ENCODE measurements around the gene FBLN1. TPM values are rescaled to one million over a fixed set of nuclear protein-coding genes. Genes with fewer than 3 reads are reported as not detected.

FBLN1 gene
- total RNA-seq, 1 donor from 2014 or later, result 238 TPM

DNA sequence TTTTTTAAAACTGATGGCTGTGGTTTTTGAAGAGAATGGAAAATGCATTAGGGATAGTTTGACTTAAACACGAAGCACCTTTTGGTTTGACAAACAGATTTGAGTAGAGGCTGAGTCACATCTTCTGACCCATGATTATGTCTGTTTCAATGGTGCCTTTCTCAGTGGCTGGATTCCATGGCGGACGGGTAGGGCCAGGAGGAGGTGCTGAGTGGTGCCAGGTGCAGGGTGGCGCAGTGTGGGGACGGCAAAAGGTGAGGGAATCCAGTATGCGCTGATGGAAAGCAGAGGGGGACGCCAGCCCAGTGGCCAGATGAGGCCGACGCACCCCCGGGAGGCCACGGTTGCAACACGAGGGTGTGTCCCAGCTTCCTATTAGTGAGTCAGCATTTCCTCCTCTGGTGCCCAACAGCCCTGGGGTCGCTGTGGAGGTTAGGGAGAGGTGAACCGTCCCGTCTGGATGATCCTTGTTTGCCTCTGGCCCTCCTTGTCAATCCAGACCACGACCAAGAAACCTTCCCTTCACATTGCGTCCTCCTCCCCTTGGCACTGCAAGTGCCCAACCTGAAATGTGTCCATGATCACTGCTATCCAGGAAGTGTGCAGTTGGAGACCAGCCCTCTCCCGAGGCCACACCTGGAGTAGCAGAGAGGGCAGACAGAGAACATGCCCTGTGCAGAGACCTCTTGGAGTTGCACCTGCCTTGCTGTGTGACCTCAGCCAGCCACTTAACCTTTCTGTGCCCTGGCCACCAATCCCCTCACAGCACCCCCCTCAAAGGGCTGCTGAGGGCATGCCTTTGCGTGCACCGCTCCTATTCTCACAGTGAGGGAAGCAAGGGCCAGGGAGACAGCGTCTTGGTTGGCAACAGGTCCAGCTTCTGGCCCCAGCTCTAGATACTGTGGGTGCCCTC lies 136.4 kb downstream of the FBLN1 start:
- H3K4me1 Mint-ChIP-seq (ENCODE audit: unreplicated experiment), result no peaks in the 10 kb centered on the region
- H3K36me3 Mint-ChIP-seq (ENCODE audit: low read depth, unreplicated experiment), result no peaks in the 10 kb centered on the region
- DNase-seq (ENCODE audit: low spot score), result no peak
- H3K4me3 Mint-ChIP-seq (ENCODE audit: unreplicated experiment), result no peak overlapping the region
- TF ChIP-seq, protein P1, sequence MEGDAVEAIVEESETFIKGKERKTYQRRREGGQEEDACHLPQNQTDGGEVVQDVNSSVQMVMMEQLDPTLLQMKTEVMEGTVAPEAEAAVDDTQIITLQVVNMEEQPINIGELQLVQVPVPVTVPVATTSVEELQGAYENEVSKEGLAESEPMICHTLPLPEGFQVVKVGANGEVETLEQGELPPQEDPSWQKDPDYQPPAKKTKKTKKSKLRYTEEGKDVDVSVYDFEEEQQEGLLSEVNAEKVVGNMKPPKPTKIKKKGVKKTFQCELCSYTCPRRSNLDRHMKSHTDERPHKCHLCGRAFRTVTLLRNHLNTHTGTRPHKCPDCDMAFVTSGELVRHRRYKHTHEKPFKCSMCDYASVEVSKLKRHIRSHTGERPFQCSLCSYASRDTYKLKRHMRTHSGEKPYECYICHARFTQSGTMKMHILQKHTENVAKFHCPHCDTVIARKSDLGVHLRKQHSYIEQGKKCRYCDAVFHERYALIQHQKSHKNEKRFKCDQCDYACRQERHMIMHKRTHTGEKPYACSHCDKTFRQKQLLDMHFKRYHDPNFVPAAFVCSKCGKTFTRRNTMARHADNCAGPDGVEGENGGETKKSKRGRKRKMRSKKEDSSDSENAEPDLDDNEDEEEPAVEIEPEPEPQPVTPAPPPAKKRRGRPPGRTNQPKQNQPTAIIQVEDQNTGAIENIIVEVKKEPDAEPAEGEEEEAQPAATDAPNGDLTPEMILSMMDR (IDR thresholded peaks at IDR 0.05; ENCODE audit: unreplicated experiment), result no peak
- H3K27me3 Mint-ChIP-seq (ENCODE audit: unreplicated experiment), result peaks cover 5% of the 10 kb centered on the region
- H3K9me3 Mint-ChIP-seq (ENCODE audit: unreplicated experiment), result no peaks in the 10 kb centered on the region
- H3K27ac Mint-ChIP-seq (ENCODE audit: unreplicated experiment), result no peak overlapping the region

DNA sequence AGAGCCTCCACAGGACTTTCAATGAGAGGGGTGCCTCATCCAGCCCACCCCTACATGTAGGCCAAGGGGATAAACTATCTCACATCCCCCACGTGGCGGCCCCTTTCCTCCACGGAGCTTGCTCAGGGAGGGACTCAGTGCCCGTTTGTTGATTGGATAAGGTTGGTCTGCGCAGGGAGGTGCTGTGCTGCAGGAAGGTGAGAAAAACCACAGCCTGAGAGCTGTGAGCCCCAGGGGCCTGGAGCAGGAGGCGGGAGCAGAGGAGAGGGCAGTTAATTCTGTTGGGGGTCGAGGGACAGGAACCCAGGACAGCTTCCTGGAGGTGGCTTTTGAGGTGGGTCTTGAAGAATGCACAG lies 137.0 kb downstream of the FBLN1 start:
- Mint-ChIP-seq H3K9me3 (ENCODE audit: unreplicated experiment) (no peaks in the 10 kb centered on the region), H3K27ac (ENCODE audit: unreplicated experiment) (no peak overlapping the region), H3K27me3 (ENCODE audit: unreplicated experiment) (peaks cover 5% of the 10 kb centered on the region), H3K36me3 (ENCODE audit: low read depth, unreplicated experiment) (no peaks in the 10 kb centered on the region), H3K4me3 (ENCODE audit: unreplicated experiment) (no peak overlapping the region), H3K4me1 (ENCODE audit: unreplicated experiment) (no peaks in the 10 kb centered on the region)
- TF ChIP-seq, protein P1 (IDR thresholded peaks at IDR 0.05; ENCODE audit: unreplicated experiment), result no peak
- DNase-seq (ENCODE audit: low spot score), result no peak

DNA sequence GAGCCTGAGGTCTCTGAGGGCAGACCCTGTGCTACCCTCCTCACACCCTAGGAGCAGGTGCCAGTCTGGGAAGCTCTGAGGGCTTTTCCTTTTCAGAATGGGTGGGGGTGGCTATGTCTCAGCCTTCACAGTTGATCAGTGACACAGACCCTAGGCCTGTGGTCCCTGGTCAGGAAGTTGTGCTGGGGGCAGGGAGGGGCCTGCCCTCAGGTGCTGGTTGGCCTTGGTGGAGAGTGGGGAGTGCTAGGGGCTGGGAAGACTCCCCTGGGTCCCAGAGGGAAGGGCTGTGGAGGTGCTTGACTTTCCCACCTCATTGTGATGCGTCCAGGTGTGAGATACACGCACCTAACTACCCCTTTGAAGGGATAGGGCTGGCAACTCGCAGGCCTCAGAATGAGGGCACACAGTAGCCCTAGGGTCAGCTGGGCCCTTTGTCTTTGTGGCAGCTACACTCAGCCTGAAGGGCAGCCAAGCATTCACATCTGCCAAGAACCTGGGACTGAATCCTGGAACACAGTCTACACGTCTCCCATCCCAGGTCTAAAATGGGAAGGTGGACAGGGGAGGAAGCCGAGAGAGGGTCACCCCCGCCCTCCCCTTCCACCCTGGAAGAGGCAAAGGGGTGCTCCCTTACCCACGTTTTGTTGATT lies 137.7 kb downstream of the FBLN1 start:
- no peaks in the 10 kb centered on the region for H3K4me1 Mint-ChIP-seq (ENCODE audit: unreplicated experiment)
- TF ChIP-seq, protein P1 (IDR thresholded peaks at IDR 0.05; ENCODE audit: unreplicated experiment), result no peak
- no peak for DNase-seq (ENCODE audit: low spot score)

DNA sequence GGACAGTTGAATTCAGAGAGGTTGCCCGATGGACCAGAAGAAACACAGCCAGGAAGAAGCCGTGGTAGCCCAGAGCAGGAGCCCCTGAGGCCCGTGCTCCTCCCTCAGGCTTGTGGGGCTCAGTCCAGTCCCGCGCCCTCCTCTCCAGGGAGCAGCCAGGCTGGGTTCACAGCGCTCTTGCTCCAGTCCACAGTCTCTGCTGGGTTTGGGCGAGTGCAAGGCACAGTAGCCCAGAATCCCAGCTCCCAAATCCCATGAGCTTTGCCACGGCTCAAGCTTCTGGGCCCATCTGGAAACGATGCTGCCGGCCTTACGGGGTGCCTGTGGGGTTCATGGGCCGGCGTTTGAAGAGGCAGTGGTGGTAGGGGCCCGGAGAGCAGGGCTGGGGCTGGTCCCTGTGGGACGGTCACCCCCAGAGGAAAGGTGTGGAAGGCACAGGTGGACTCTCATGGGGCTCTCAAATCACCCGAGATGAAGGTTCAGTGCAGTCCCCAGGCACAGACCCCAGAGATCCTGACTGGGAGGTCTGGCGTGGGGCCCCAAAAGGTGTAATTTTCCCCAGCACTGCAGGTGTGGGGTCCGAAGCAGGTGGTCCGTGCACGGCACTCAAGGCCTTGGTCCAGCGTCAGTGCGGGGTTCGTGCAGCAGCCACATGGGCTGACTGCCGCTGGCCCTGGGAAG lies 138.4 kb downstream of the FBLN1 start:
- H3K36me3 Mint-ChIP-seq (ENCODE audit: low read depth, unreplicated experiment), result no peaks in the 10 kb centered on the region
- TF ChIP-seq, protein P1 (IDR thresholded peaks at IDR 0.05; ENCODE audit: unreplicated experiment), result no peak
- H3K4me1 Mint-ChIP-seq (ENCODE audit: unreplicated experiment), result no peaks in the 10 kb centered on the region
- H3K4me3 Mint-ChIP-seq (ENCODE audit: unreplicated experiment), result no peak overlapping the region
- H3K27me3 Mint-ChIP-seq (ENCODE audit: unreplicated experiment), result peaks cover 8% of the 10 kb centered on the region
- no peak for DNase-seq (ENCODE audit: low spot score)
- no peak overlapping the region for H3K27ac Mint-ChIP-seq (ENCODE audit: unreplicated experiment)
- H3K9me3 Mint-ChIP-seq (ENCODE audit: unreplicated experiment), result no peaks in the 10 kb centered on the region

More for the DNA sequence above, 137.7 kb downstream of the FBLN1 start:
- Mint-ChIP-seq H3K36me3 (ENCODE audit: low read depth, unreplicated experiment) (no peaks in the 10 kb centered on the region), H3K27ac (ENCODE audit: unreplicated experiment) (no peak overlapping the region), H3K9me3 (ENCODE audit: unreplicated experiment) (no peaks in the 10 kb centered on the region), H3K27me3 (ENCODE audit: unreplicated experiment) (peaks cover 5% of the 10 kb centered on the region), H3K4me3 (ENCODE audit: unreplicated experiment) (no peak overlapping the region)

Measured in endothelial cell (in vitro differentiated cells).